CD1c-positive myeloid dendritic cell (primary cell): ENCODE measurements around the gene TUBB2B.

Experiments
- DNase-seq: peaks from one replicate; pipeline ENCODE4 v3.0.0-alpha.2; 2016; ENCODE audit errors: extremely low spot score

The TUBB2B gene

DNA sequence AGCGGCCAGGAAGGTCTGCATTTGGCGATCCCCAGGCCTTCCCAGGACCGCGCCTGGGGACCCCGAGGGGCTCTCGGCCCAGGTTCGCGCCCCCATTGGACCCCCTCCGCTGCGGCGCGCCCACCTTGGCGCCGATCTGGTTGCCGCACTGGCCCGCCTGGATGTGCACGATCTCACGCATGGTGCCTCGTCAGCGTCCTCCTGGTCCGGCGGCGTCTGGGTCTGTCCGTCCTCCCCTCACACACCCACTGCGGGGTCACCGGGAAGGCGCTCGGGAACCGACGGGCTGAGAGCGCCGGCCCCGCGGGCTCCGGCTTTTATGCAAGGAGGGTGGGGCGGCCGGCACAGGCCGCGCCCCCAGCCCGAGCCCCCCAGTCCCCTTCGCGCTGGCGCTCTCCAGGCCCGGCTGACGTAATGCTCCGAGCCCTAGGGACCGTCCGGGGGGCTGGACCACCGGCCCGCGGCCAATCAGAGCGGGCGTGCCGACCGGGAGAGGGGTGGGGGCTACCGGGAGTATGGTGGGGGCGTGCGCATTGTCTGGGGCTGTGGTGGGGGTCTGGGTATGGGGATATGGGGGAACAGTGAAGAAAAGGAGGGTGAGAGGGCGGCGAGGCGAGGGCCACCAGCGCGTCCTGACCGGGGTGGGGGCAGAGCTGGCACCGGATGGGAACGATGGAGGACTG, at the start of gene TUBB2B:
Gene TUBB2B (minus strand): TSS at position 291 of the 683 bp plus-strand sequence. CDS start 110 bp downstream, at position 181.
- no peak for DNase-seq

DNA sequence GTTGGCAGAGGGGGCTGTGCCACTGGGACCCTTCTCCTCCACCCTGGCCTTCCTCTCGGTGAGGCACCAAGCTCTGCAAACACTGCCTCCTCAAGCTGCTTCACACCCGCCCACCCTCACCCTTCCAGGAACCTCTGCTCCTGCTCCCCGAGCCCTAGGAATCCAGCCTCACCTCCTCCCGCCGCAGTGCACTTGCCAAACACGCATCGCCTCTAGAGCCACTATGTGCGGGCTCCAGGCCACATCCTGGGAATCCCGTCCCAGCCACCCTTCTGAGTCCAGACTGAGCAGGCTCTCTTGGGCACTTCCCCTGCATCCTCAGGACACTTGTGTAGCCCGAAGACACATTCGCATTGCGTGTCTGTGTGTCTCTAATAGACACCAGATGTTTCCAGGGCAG, 49.8 kb upstream of the TUBB2B start:
- no peak for DNase-seq

DNA sequence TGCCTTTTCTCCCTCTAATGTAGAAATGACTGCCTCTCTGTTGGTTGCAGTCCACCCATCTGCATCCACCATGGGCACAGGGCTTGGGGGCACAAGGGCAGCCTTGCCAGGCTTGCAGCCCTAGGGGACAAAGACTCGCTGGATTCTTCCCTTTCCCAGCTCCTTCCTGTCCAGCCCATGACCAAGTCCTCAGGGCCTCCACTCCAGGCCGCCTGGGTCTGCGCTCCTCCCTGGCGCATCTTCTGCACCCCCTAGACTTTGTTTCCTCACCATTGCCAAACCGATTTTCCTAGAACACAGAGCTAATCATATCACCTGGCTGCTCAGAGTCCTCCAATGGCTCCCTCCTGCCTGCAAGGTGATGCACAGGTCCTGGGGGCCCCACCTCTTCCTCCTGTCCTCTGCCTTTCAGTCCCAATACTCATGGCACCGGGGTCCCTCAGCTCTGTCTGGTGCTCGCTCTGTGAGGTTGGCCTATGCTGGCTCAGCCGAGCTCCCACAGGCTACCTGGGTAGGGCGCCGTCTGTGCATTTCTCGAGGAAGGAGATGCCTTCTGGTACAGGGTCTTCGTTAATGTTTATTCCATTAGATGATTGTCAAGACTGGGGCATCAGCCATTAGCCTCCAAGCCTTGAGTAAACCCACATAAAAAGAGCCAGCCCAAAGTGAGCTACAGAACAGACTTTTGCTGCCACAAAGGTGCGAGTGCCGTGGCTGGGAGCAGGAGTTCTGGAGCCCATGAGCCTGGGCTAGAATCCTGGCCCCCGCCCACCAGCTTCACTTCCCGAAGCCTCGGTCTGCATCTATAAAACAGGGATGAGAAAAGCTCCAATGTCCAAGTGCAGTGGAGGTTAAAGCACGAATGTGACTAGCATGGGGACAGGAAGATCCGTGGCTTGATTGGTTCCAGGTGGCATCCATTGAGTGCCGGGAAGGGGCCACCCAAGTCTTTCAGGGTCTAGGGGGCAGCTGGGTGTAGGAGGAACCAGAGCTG, 49.0 kb upstream of the TUBB2B start:
- DNase-seq = no peak

DNA sequence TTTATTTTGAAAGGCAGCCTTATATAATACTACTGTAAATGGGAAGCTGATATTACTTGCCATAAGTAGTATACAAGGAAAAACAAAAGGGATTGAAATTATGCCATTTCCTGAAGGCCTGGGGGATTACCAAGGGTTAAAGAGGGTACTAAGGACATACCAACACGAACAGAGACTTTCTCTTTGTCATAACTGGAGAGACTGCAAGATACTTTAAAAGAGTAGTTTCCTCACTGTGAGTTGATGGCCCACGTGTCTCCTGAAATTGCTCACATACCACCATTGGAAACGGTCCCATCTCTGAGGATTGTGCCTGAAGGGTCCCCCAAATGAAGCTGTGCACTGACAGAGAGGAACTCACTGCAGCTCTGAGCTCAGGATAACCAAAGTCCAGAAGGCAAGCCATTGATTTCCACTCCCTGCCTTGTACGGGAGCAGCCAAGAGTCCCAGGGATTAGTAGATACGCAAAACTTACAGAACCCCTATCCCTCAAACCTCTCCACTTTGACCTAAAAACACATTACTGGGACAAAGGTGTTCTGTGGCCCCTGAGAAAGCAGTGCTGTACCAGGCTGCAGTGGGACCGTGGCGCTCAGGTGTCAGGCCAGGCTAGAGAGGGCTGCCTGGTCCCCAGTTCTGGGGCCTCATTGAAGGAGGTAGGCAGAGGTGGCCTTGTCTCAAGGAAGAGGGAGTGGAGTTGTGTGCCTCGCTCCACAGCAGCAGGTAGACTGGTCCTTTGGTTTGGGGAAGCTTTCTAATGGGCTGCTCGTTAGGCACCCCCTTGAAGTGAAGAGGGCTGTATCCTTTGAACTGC, 46.5 kb upstream of the TUBB2B start:
- no peak for DNase-seq

DNA sequence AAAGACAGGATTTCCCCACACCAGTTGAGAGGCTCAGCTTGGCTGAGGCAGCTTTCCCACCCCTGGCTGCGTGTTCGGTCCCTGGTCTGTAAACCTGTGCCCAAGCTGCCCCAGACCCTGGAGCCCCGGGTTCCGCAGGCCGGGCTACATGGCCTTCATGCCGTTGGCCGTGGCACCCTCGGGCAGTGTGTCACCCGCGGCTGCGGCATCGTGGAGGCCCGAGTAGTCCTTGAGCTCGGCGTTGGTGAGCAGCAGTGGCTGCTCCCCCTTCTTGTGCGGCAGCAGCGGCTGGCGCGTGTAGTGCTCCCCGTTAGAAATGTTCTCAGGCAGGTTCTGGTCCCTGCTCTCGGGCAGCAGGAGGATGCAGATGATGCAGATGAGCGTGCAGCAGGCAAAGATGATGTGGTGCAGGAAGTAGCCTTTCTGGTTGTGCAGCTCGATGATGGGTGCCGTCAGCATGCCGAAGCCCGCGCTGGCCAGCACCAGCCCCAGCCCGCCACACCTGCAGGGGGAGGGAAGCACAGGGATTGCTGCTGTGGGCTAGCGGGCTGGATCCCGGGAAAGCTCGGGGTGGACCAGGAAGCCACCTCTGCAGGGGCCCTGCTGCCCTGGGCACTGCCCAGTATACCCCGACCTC, 45.6 kb upstream of the TUBB2B start:
- no peak for DNase-seq

DNA sequence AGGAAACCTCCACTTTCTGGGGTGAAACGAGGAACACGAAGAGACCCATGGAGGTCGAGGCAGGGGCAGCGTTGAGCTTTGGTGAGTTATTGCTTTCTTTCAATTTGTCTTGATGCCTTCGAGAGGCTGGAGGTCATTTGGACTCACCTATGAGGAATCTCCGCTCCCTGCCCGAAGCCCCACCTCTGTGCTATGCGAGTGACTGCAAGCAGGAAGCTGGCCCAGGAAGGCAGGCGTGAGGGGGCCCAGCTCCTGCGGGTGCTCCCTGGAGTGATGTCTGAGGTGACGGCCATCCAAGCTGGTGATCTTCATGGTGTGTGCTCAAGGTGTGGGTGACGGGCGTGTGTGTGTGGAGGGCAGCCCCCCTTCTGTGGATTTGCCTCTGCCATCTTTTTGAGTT, 44.3 kb upstream of the TUBB2B start:
- DNase-seq = no peak

DNA sequence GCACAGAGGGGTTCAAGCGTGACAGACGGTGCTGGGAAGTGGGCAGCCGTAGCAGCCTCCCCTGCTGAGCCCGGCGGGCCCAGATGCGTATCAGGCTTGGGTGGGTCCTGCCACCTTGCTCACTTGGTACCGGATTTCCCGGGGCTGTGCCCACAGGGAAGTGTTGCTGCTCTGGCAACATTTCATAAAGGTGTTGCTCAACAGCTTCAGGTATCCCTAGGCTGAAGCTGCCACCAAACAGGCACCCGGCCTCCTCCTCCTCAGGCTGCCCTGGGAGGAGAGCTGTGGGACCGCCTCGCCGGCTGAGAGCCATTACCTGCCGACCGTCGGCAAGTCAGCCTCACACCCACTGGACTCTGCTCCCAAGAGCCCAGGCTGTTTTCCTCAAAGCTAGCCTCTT, 42.8 kb upstream of the TUBB2B start:
- DNase-seq = no peak

DNA sequence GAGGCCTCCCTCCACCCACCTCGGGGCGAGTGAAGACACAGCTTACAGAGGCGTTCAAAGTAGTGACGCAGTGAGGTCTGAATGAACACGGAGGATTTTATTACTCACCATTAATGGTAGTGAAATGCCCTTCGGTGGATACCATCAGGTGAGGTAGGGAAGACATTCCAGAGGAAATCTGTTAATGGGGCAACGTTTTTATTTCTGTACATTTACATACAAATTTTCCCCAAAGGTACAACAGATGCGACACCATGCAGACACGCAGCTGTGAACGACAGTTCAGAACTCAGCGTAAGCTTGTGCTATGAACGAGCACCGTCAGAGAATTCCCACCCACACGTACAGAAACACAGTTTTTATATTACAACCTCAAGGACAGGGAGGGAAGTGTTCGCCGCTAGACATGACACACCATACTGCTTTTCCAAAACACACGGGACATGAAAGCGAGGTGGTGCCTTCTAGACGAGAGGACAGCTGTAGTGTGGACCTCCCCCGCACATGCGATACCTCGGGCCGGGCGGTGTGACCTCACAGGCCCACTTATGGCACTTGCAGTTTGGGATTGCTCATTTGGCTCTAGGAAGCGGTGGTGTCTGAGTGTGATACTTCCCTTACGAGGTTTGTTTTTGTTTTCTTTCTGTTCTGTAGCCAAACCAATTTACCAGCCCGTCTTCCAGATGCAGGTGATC, 42.0 kb upstream of the TUBB2B start:
- no peak for DNase-seq

DNA sequence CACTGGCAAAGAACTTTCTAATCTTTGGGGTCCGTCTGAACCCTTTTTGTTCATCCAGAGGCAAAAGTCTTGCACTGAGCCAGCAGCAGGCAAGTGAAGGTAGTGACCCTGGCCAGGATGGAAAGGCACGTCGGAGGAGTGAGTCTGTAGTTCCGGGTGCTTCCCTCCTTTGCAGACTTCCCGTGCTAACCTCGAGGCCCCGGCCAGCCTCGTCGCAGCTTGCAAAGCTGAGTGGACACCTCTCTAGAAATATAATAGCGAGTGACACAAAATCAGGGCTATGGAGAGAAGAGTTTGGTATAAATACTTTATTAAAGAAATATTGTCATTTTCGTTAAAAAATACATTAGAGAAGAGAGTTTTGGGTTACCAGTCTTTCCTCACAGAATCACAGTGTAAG, 41.2 kb upstream of the TUBB2B start:
- DNase-seq = no peak

DNA sequence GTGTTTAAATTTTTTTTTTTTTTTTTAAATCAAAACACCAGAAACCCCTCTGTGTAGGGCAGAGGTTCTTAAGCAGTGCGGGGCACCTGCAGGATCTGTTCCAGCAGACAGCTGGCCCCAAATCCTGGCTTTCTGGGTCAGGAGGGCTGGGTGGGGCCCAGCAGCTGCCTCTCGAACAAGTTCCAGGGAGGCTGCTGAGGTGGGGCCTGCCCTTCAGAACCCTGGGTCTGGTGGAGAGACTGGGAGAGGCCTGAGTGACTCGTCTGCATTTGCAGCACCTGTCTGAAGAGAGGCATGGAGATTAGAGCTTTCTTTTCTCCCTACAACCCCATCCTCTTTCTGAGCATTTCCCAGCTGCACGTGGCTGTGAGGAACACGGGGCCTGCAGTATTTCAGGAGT, 39.7 kb upstream of the TUBB2B start:
- no peak for DNase-seq

DNA sequence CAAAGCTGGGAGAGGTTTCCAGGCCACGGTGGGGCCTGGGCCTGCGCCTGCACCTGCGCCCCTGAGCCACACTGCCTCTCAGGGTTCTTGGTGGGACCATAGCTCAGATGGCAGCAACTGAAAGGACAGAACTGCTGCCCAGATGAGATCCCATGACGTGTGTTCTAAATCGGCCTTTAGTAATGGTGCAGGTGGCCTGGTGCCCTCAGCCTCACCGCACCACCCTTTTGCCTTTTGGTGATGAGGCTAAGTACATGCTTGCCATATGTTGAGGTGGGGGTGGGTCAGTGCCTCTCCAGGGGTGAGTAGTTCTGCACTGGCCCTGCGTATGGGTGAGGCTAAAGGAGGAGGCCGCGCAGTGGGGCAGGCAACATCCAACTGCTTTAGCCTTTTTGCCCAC, 38.7 kb upstream of the TUBB2B start:
- no peak for DNase-seq

DNA sequence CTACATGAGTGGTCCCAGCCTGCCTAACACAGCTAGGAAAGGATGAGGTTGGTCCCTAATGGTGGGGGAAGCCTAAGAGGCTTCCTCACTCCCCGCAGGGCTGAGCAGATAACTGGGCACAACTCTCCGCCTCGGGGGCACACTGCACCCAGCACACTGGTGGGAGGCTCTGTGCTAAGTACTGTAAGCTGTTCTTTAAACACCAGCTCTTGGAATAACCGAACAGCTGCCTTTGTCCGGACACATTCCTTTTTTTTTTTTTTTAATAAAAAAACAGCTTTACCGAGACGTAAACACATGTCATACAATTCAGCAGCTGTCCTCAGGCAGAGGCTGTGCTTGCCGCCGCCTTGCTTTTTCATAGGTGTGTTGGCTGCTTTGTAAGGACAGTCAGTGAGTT, 38.2 kb upstream of the TUBB2B start:
- no peak for DNase-seq

DNA sequence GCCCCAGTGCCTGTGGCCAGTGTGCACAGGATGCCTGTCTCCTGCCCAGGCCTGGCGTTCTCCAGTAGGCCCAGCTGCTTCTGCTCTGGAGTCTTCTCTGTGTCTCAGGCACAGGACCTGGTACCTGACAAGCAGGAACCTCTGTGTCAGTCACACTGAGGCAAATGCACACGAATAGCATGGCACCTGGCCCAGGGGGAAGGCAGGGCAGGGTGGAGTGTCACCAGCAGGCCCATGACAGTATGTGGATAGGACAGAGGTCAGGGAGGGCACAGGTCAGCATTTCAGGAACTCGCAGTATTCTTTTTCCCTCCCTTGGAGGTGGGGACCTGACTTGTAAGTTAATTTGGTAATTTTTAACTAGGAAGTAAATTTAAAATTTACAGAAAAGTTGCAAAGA, 36.9 kb upstream of the TUBB2B start:
- no peak for DNase-seq

DNA sequence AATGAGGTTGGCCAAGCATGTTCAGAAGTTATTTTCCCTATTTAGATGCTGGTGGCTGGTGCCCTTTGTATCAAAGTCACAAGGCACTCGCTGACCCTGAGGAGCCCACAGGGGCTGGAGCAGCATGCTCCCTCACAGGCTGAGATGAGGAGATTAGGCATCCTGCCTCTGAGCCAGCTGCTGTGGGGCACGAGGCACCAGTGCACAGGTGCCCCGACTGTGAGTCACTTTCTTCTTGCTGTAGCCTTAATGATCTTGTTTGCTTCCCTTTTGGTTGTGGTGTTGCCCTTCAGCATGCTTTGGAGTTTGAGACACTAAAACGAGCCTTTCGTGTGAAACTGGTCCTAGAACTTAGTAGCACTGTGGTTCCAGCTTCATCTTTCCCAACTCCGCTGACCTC, 35.6 kb upstream of the TUBB2B start:
- no peak for DNase-seq

DNA sequence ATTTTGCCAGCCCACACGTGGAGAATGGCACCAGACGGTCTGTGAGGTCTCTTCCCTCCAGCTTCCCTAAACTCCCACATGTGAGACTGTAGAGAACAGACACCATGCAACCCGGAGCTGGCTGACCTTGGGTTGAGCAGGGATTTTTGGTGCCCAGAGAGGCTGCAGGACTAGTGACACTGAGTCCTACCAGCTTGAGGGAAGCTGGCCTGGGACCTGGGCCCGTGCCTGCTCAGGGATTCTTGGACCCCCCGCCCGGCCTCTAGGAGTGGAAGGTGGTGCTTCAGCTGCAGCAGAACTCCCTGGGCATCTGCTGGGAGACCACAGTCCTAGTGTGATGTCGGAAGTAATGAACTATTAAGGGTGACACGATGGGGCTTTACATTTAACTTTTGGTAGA, 34.5 kb upstream of the TUBB2B start:
- DNase-seq = no peak

DNA sequence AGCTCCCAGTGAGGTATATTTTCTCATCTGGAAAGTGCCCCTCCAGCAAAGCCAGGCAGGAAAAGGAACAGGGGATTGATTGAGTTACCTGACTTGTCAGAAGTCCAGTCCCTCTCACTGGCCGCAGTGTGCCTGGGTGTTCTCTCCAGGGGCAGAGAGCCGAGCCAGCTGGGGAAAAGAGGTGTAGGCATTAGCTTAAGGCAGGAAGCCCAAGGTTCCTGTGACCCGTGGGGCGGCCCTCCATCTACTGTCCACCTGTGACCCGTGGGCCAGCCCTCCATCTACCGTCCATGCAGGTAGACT, 34.0 kb upstream of the TUBB2B start:
- no peak for DNase-seq

DNA sequence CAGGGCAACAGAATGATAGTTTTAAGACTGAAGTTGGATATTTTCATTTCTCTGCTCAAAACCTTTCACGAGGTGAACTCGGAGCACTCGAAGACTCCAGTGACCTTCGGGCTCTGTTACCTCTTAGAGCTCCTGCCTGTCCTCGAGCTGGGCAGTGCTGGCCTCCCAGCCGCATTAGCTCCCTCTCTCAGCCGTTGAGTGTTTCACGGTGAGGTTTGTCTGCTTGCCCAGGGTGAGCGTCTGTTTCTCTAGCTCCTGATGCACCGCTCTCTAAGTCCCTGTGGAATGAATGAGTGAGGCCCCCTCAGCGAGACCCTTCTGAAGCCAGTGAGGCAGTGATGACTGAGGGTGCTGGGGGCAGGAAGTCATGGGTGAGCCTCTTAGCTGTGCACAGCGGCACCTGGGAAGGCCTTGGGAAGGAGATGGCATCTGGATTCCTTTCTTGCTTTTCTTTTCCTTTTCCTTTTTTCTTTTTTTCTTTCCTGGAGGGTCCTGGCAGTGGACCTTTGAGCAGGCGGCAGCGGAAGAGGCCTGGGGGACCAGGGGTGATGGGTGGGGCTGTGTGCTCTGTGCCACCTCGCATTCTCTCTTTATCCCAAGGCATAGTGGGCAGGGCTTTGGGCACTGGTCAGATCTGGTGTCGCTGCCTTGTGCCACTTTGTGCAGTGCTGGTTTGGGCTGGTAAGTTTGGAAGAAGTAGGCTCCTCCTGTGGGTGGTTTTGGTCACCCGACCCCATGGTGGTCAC, 33.5 kb upstream of the TUBB2B start:
- DNase-seq = no peak

DNA sequence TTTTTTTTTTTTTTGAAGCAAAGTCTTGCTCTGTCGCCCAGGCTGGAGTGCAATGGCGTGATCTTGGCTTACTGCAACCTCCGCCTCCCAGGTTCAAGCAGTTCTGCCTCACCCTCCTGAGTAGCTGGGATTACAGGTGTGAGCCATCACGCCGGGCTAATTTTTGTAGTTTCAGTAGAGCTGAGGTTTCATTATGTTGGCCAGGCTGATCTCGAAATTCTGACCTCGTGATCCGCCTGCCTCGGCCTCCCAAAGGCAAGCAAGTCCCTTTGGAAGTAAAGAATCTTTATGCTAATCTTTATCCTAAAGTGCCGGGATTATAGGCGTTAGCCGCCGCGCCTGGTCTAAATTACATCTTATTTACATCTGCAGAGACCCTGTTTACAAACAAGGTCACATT, 32.8 kb upstream of the TUBB2B start:
- DNase-seq = no peak

DNA sequence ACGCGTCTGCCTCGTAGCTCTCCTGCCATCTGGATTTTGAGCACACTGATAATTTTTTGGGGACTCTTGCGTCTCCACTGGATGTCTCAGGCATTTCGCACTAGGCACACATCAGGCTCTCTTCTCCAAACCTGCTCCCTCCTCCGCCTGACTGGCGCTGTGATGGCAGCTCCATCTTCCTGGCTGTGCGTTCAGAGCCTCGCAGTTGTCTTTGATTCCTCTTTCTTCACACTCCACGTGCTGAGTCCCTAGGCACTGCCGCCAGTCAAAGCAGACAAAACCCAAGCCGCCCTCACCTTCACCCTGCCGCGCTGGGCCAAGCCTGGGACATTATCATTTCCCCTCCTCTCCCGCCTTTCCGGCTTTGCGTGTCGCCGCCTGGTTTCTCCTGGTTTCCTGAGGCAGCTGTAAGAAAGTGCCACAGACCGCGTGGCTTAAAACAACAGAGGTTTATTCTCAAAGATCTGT, 32.1 kb upstream of the TUBB2B start:
- peak; percentile 42 for DNase-seq

DNA sequence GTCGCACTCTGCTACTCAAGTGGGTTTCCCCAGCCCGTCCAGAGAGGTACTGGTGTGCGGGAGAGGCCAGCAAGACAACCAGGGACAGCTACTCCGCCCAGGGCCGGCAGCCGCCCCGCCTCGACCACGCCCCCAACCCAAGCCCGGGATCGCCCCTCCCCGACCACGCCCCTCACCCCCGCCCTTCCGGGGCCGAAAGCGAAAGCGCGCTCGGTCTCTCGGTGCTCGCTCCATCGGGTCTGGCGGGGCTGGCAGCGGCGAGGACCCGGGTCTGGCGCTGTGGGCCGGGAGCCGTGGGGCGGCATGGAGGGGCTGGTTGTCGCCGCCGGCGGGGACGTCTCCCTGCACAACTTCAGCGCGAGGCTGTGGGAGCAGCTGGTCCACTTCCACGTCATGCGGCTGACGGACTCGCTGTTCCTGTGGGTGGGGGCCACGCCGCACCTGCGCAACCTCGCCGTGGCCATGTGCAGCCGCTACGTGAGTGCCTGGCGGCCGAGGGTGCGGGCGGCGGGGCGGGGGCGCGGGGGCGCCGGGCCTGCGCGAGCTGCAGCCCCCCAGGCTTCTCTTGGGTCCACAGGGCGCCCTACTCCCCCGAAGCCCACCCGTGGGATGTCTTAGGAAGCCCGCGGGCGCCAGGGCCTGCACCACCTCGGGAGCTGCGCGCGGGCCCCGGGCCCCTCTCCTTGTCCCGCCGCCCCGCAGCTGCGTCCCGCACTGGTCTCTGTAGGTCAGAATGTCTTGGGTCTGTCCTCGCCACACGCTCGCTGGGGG, 31.5 kb upstream of the TUBB2B start, which contains the start of gene PSMG4:
Gene PSMG4 (plus strand): TSS at position 228 of the 771 bp plus-strand sequence. CDS start 76 bp downstream, at position 304.
- DNase-seq = peak; percentile 94
